Left lung (tissue), 10 donors: ENCODE results near the gene RMDN2. TPM values are rescaled to one million over a fixed set of nuclear protein-coding genes. Genes with fewer than 3 reads are reported as not detected.

Experiments
- ATAC-seq: fragments of 200-7000 bp; cut with Tn5 transposase; one replicate; pipeline ENCODE4 v1.9.1; 2020; ENCODE audit warnings: moderate library complexity
- DNase-seq, 4 donors: peaks; one replicate each; pipeline ENCODE4 v3.0.0-alpha.2; 2013 to 2020
- H3K27ac ChIP-seq, 2 donors: fragments of 200-600 bp; sonication (generic) in 1 of 2; one replicate each; pipeline versions ENCODE4 v1.5.0 to v1.8.0; 2020 to 2021
- H3K27me3 ChIP-seq, 2 donors: fragments of 200-600 bp; sonication (generic) in 1 of 2; one replicate each; pipeline versions ENCODE4 v1.5.0 to v1.8.0; 2020 to 2021
- H3K36me3 ChIP-seq, 2 donors: fragments of 200-600 bp; sonication (generic) in 1 of 2; one replicate each; pipeline versions ENCODE4 v1.5.0 to v1.8.0; 2020 to 2021
- H3K4me1 ChIP-seq, 2 donors: fragments of 200-600 bp; one replicate each; pipeline ENCODE4 v1.8.0; 2021
- H3K4me3 ChIP-seq, 2 donors: fragments of 200-600 bp; sonication (generic) in 1 of 2; one replicate each; pipeline versions ENCODE4 v1.5.0 to v1.8.0; 2020 to 2021; ENCODE audit warnings: mild to moderate bottlenecking in 1 of 2
- H3K9me3 ChIP-seq, 2 donors: fragments of 200-600 bp; sonication (generic) in 1 of 2; one replicate each; pipeline versions ENCODE4 v1.5.0 to v1.8.0; 2020 to 2021
- intact Hi-C, 2 donors: fragments of 100-400 bp; cut with DNase I; formaldehyde crosslinking; loops; one replicate each; pipeline versions ENCODE4 v1.11.2 to v1.14.2; 2022
- polyA plus RNA-seq, 6 donors: library from polyadenylated mRNA; unstranded; fragments of 120-200 nt; gene quantifications; one replicate each; pipeline ENCODE4 v1.2.1, GENCODE V29; 2013; ENCODE audit not compliant: insufficient read length in 6 of 6
- total RNA-seq, 2 donors: library from RNA; stranded (reverse); fragmentation: NEBNext Ultra II Directional; extraction: Animal tissue kit (Norgen Biotek cat#: 25700); gene quantifications; one replicate each; pipeline ENCODE4 v1.2.1, GENCODE V29; 2021
- TF ChIP-seq, protein P1 (sequence below), 2 donors: fragments of 200-600 bp; sonication (generic) in 1 of 2; IDR thresholded peaks; one replicate each; pipeline versions ENCODE4 v1.5.0 to v1.8.0; 2021; ENCODE audit warnings: antibody characterized with exemption in 2 of 2
- donor health status: DM: no; HTN: yes; CAD: no.
- donor health status: DM: no; HTN: no; CAD: no.

RMDN2 gene
- total and polyA plus RNA-seq, 8 donors = 14.2 to 21.7 (median 16.6) TPM

DNA sequence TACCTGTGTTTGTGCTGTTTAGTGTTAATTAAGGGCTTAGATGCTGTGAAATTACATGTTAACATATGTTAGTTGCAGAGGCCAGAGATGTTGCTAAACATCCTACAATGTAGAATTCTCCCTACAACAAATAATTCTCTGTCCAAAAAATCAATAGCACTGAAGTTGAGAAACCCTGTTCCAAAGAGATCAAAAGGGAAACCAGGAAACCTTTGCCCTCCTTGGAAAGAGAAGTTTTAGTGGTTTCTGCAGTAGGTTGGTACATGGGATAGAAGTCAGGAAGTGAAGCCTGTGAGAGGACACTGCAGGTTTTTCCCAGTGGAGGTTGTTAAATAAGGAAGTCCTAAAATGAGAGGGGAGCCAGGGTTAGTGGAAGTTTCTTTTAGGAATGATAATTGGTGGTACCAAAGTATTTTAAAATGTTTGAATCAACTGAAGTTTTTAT is 6.3 kb upstream of the RMDN2 start:
- intact Hi-C loops = no loop called here
- Histone ChIP-seq H3K4me3 (no peak overlapping the region), H3K27ac (no peak overlapping the region), H3K9me3 (no peaks in the 10 kb centered on the region), H3K4me1 (peaks cover 4 to 29% of the 10 kb centered on the region in 2 donors), H3K36me3 (no peaks in the 10 kb centered on the region), H3K27me3 (no peaks in the 10 kb centered on the region)
- ATAC-seq = no peak
- no peak for DNase-seq
- TF ChIP-seq, protein P1, sequence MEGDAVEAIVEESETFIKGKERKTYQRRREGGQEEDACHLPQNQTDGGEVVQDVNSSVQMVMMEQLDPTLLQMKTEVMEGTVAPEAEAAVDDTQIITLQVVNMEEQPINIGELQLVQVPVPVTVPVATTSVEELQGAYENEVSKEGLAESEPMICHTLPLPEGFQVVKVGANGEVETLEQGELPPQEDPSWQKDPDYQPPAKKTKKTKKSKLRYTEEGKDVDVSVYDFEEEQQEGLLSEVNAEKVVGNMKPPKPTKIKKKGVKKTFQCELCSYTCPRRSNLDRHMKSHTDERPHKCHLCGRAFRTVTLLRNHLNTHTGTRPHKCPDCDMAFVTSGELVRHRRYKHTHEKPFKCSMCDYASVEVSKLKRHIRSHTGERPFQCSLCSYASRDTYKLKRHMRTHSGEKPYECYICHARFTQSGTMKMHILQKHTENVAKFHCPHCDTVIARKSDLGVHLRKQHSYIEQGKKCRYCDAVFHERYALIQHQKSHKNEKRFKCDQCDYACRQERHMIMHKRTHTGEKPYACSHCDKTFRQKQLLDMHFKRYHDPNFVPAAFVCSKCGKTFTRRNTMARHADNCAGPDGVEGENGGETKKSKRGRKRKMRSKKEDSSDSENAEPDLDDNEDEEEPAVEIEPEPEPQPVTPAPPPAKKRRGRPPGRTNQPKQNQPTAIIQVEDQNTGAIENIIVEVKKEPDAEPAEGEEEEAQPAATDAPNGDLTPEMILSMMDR (IDR thresholded peaks at IDR 0.05) = no peak

DNA sequence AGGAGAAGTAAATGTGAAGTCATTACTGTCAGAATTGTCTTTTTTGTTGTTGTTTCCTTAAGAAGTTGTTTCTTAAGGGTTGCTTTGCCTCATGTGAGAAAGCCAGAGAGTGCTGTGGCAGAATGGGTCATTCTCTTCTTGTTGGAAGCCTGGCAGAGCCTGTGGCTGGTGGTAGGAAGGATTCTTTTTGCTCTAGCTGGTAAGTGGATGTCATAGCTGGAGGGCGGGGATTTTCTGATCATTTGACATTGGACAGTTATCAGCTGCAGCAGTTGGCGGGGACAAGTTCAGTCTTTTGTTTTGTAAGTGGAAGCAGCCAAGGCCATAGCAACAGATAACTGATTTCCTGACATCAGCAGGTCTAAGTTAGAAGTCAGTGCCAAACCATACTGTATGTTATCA is 5.5 kb upstream of the RMDN2 start:
- Histone ChIP-seq H3K4me1 (peaks cover 4 to 38% of the 10 kb centered on the region in 2 donors), H3K27me3 (no peaks in the 10 kb centered on the region), H3K4me3 (no peak overlapping the region), H3K9me3 (no peaks in the 10 kb centered on the region), H3K27ac (peak overlapping the region; percentile 13 to 28), H3K36me3 (no peaks in the 10 kb centered on the region)
- DNase-seq = peak in 2 of 4 donors; percentile 59 to 85
- intact Hi-C loops = no loop called here
- TF ChIP-seq, protein P1 (IDR thresholded peaks at IDR 0.05) = no peak
- ATAC-seq = no peak

DNA sequence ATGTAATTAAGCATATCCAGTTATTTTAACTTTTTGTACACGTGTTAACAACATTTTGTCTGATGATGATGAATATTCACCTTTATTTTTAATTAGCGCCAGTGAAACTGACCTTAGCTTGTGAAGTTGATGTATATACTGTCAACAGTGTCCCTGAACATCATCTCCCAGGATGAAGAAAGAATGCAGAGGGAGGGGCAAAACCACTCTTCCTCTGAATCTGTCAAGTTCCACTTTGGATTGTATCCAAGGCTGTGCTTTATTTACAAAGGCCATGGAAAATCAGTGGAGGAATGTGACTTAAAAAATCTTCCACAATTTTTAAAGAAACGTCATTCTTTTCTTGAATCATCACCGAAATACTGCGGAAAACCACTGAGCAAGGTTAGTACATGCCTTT is 4.5 kb upstream of the RMDN2 start:
- no peaks in the 10 kb centered on the region for H3K9me3 ChIP-seq
- no peaks in the 10 kb centered on the region for H3K36me3 ChIP-seq
- H3K4me3 ChIP-seq = no peak overlapping the region
- TF ChIP-seq, protein P1 (IDR thresholded peaks at IDR 0.05) = no peak
- intact Hi-C loops = no loop called here
- DNase-seq = no peak
- H3K27ac ChIP-seq = no peak overlapping the region
- no peak for ATAC-seq
- H3K27me3 ChIP-seq = no peaks in the 10 kb centered on the region
- peaks cover 4 to 39% of the 10 kb centered on the region in 2 donors for H3K4me1 ChIP-seq

DNA sequence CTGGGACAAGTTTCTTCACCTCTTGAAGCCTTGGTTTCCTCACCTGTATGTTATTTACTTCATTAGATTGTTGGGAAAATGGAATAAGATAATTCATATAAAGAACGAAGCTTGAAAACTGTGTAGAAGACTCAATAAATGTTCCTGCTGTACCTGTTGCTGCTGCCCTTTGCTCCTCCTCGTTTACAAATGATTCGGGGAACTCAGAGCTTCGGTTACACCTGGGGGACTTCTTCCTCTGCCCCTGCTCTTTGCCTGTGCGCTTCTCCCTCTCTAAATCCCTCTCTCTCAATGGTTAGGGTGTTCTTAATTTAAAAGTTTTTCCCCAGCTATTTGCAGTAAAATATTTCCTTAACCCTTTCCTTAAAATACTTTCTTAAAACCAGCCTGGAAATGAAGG is 3.3 kb upstream of the RMDN2 start:
- Histone ChIP-seq H3K27me3 (no peaks in the 10 kb centered on the region), H3K9me3 (no peaks in the 10 kb centered on the region), H3K4me3 (no peak overlapping the region), H3K36me3 (no peaks in the 10 kb centered on the region), H3K27ac (no peak overlapping the region), H3K4me1 (peaks cover 4 to 51% of the 10 kb centered on the region in 2 donors)
- intact Hi-C loops = no loop called here
- ATAC-seq (no peak), DNase-seq (no peak)
- TF ChIP-seq, protein P1 (IDR thresholded peaks at IDR 0.05) = no peak

DNA sequence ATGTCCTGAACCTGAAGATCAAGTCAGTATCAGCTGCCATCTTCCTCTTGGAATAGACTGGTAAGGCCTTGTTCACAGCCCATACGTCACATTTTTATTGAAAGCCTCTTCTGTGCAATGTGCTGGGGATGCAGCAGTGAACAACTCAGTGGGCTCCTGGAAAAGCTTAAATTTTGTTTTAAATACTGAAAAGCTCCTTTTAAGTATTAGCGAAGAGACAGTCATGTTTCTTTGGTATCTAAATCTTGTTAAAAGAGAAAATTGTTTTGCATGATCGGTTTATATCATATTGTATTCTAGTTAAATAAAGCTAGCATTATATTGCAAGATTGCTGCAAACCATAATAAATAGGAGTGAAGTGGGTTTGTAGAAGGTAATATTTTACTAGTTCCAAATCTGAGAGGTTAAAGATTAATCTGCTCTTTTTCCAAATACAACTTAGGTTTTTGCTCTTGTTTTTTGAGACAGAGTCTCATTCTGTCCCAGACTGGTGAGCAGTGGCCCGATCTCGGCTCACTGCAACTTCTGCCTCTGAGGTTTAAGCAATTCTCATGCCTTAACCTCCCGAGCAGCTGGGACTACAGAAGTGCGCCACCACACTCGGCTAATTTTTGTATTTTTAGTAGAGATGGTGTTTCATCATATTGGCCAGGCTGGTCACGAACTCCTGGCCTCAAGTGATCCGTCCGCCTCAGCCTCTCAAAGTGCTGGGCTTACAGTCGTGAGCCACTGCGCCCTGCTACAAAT is 1.6 kb upstream of the RMDN2 start:
- Histone ChIP-seq H3K36me3 (no peaks in the 10 kb centered on the region), H3K27ac (no peak overlapping the region)
- intact Hi-C loops = no loop called here

More for the DNA sequence above, 1.6 kb upstream of the RMDN2 start:
- peaks cover 4 to 56% of the 10 kb centered on the region in 2 donors for H3K4me1 ChIP-seq
- no peak for ATAC-seq
- DNase-seq = no peak
- H3K4me3 ChIP-seq = no peak overlapping the region
- no peaks in the 10 kb centered on the region for H3K9me3 ChIP-seq
- H3K27me3 ChIP-seq = no peaks in the 10 kb centered on the region
- TF ChIP-seq, protein P1 (IDR thresholded peaks at IDR 0.05) = no peak
